HL-60/S4 treated with phorbol 12-myristate 13-acetate at 8.2 ng/mL for 4 days and 3 days (cell line): ENCODE data around the gene KIAA1217.

Experiments used
- in situ Hi-C: fragments of 300-500 bp; cut with MboI; formaldehyde crosslinking; loops from 2 replicates; pipeline ENCODE4 v1.15.0; 2022; ENCODE audit warnings: low sequenced_read_pairs

Gene KIAA1217

DNA sequence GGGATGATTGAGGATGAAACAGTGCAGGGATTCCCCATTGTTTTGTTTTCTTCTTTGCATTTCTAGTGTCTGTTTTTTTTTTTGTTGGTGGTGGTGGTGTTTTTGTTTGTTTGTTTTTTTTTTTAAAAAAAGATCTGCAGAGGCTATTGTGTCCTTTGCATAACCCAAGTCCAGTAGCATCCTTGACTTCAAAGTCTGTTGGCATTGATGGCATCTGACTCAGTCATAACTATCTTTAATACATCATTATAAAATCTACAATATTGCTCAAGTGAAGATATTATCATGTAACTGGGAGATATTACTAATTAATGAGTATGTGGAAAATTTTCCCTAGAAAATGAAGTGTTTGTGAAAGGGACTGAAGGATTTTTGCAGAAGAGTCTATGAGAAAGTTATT, 70.2 kb downstream of the KIAA1217 start:
- in situ Hi-C loops = no loop called here

- in situ Hi-C loops = no loop called here
Measured at GRCh38 chr10:24287559-24288195, 78.7 kb downstream of the KIAA1217 start.

DNA sequence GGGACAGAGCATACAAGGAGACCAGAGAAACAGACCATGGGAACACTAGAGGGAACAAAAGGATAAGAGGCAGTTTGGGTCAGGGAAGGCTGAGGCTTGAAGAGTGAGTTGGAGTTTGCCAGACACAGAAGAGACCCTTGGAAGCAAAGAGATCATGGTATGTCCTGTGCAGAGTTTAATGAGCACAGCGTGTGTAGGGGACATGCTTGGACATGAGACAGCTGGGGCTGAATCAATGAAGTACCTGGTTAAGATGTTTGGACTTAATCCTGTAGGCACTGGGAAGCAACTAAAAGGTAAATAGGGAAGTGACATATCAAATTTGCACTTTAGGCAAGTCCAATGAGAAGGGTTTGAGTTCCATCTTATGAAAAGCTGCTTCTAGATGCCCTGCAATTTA, 79.6 kb downstream of the KIAA1217 start:
- in situ Hi-C loops = no loop called here

DNA sequence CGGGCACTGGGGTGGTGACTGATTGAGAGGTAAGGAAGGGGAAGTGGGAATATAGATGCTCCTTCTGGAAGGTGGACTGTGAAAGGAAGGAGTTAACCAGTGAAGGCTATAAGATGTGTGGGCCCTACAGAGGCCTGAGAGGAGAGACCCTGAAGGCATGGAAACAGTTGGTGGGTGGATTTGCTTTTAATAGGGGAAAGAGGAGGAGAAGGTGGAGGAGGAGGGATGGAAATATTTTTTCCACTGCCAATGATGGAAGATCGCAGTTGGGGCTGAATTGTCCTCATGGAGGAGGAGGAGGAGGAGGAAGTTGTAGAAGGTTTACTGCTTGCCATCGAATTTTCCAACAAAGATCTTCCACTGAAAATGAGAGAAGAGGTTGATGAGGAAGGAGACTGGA, 80.3 kb downstream of the KIAA1217 start:
- in situ Hi-C loops = no loop called here

GRCh38 chr10:24292304-24293293, 83.7 kb downstream of the KIAA1217 start:
- in situ Hi-C loops = no loop called here

- in situ Hi-C loops = no loop called here
Measured at GRCh38 chr10:24299578-24300260, 90.8 kb downstream of the KIAA1217 start.

DNA sequence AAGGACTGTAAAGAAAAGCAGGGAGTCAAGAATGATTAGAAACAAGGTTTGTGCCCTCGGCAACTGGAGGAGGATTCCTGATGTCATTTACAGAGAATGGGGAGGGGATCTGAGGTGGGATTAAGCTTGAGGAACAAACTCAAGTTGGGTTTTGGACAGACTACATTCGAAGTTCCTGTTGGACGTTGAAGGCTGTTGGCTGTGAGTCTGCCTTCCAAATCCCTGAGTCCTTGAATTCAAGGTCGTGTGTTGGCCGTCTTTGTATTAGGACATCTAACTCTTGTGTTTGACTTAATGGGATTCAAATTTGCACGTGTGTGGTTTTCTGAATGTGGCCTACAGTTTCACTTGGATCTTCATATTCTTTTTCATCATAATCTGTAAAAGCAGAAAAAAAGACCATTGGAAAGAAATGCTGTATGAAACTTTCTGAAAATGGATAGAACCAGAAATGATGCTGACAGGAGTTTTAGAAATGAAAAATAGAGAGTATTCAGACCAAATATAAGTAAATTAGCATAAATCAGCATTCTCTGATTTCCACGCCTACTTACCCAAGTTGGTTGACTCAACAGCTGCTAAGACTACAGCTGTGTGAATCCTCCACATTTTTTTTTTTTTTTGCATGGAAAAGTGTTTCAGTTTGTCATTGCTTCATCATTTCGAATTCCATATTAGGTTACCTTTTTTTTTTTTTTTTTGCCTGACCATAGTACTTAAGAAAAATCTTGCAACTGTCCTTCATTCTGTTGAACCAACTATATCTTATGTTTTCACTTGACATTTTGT, 94.8 kb downstream of the KIAA1217 start:
- in situ Hi-C loops = no loop called here

- in situ Hi-C loops = no loop called here
Measured at GRCh38 chr10:24305551-24306506, 96.9 kb downstream of the KIAA1217 start.

DNA sequence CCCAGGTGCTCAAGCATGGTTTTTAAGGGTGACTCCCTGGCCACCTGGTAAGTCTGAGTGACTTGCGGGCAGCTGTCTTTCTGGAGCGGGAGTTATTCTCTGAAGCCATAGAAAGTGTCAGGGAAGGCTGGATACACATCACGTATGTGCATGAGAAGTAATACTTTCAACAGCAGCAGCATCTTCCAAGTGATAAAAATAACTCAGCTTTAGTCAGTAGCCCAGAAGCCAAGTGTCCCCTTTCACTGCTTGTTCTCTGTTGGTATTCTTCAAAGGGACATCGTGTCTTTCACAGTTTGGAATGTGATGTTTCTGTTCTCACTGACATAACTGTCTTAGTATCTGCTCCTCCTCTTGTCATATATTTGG, 97.6 kb downstream of the KIAA1217 start:
- in situ Hi-C loops = no loop called here

DNA sequence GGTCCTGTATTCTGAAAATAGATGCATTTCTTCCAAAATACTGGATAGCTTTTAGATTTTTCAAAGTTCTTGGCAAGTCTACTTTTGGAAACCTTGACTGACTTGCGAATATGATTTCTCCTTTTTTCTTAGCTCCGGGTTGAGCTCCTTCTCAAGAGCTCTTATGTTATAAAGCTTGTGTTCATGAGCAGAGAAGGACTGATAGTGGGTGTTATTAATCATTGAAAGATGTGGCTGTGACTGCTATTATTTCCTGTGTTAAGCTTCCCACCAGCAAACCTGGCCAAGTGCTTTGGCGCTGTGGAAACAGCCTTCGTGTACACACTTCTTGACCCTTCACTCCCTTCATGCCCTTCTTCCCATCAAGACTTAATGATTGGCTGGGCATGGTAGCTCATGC, 98.2 kb downstream of the KIAA1217 start:
- in situ Hi-C loops = no loop called here

DNA sequence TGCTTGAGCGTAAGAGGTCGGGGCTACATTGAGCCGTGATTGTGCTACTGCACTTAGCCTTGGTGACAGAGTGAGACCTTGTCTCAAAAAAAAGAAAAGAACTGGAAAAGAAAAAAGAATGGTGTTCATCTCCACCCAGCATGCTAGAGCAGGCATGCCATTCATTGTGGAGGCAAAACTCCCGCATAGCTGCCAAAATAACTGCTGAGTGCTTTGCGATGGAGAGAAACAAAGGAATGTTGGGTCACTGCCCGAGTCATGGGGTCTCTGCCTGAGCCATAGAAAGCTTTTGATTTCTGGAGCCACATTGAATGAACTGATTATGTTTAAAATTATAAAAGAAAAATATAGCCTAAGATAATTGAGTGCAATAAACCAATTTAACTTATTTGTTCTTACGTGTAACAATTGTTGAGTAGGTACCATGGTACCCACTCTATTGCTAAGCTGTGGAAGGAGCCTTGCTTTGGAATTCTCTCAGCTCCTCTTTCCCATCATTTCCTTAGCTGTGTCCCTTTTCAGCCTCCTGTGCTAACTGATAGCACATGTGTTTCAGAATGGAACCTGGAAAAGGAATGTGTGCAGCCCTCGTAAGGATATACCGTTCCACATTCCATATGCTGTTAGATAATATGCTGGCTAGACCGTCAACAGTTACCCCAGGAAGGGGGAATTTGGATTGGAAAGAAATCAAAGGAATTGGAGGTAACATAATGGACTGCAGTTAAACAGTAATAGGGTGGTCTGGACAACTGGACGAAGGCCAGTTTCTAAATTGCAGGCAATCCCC, 99.0 kb downstream of the KIAA1217 start:
- in situ Hi-C loops = no loop called here

DNA sequence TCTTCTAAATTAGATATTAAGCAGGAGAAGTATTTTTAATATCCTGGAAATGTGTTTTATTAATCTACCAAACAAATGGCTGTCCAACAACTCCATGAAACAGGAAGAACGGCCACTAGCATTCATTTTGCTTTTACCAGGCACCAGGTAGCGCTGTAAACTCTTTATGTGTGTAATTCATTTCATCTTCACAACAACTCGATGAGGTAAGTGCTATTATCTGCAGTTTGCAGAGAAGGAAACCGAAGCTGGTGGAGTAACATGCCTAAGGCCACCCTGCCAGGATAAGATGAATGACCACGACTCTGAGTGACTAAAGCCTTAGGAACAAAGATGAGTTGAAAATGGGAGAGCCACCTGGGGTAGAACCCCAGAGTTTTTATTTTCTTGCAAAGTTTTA, 101.2 kb downstream of the KIAA1217 start:
- in situ Hi-C loops = no loop called here

- in situ Hi-C loops = no loop called here
Measured at GRCh38 chr10:24311888-24312287, 103.0 kb downstream of the KIAA1217 start.

DNA sequence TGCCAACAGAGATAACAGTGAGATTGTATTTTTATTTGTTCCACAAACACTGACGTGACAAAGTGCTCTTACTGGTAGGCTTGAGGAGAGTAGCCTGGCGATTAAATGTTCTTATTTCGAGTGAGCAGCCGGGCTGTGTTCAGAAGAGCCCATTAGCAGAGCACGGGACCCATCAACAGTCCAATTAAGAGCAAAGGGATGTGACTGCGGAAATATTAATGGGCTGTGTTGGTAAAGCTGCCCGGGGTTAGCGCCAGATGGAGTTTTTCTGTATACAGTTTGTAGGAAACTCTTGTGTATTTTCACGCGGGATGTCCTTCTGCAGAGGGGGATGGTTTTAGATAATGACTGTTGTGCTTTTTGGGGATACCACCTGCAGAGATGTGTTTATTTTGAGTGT, 104.3 kb downstream of the KIAA1217 start:
- in situ Hi-C loops = no loop called here

- in situ Hi-C loops = no loop called here
Measured at GRCh38 chr10:24315211-24315610, 106.3 kb downstream of the KIAA1217 start.

DNA sequence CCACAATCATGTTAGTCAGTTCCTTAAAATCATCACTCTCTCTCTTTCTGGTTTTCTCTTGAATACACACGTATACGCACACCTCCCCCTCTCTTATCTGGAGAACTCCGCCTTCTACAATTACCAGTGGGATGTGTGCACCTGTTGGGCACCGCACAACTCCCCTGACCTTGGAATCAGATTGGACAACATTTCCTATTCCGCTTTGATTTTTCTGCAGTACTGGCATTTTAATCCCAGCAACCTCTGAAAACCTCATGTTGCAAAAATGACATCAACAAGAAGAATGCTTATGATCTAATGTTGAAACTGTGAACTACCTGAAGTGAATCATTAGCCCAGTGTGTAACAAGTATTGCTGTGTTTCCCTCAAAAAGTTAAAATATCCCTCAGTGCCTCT, 109.6 kb downstream of the KIAA1217 start:
- in situ Hi-C loops = no loop called here

GRCh38 chr10:24320373-24320772, 111.4 kb downstream of the KIAA1217 start:
- in situ Hi-C loops = no loop called here

DNA sequence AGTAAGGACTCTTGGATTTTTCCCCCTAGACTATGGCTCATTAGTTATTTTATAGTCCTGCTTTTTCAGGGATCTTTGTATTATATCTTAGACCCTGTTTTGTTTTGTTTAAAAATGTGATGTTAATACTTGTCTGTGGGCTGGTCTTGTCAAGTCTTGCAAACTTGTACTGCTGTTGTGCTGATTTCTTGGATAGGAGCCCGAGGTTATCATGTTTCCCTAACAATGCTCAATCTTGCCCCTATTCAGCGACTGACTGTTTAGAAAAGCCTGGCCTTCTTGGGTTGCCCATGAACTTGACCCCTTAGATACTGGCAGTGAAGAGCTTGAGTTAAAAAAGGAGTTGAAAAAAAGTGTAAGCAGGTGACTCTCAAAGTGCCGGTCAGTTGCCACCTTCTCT, 115.7 kb downstream of the KIAA1217 start:
- in situ Hi-C loops = no loop called here

GRCh38 chr10:24331457-24331856, 122.5 kb downstream of the KIAA1217 start:
- in situ Hi-C loops = no loop called here
